ENCODE data around the gene SLC35F3.

The SLC35F3 gene

GRCh38 chr1:233981042-233981675, 76.7 kb downstream of the SLC35F3 start:
- no peak for DNase-seq

GRCh38 chr1:233982827-233983518, 78.5 kb downstream of the SLC35F3 start:
- DNase-seq, result no peak

DNA sequence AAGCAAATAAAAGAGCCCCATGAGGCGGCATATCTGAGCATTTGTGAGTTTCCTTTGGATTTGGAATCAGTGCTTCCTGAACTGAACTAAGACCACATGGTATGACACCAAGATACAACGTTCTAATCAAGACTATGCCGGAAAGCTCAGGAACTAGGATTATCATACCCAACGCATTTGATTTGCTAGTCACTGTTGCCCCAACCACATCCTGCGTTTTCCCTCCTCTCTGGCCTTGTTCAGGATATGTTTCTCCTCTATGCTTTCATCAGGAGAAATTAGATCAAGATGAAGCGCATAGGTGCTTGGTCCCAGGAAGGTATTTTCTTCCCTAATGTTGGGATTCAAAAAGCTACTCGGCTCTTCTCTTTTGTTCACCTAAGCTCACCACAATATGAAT, 79.3 kb downstream of the SLC35F3 start:
- DNase-seq, result no peak

- DNase-seq, result no peak
These were observed 84.7 kb downstream of the SLC35F3 start for GRCh38 chr1:233988963-233989696.

GRCh38 chr1:233990486-233990885, 86.0 kb downstream of the SLC35F3 start:
- DNase-seq, result no peak

DNA sequence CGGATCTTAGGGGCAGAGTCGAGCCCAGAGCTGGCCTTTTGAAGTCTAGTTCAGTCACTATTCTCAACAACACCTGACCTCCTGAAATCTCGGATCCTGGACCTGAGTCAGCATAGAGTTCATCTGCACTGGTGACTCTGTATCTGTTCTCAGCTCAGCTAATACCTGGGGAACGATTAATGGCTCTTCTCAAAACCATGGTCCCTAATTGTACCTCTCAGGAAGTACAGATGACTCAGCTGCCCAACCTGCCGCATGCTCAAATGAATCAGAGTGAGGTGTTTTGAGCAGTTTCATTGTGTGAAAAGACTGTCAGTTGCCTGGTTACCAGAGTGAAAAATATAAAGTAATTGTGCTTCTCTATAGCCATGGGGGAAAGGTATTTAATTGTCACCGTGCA, 89.2 kb downstream of the SLC35F3 start:
- no peak for DNase-seq

DNA sequence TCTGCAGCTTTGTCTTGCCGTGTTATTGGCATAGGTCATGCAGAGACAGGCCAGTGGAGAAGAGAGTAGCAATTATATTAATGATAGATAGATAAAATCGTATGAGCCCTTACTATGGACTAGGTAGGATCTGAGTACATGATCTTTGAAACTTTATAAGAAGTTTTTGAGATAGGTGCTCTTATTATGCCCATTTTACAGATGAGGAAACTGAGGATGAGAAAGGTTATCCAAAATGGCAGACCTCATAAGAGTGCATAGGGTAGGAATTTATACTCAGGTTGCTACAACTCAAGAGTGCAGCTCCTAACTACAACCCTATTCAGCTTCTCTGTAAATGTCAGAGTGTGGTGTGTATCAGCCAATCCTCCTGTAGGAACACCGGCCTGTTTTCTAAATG, 89.6 kb downstream of the SLC35F3 start:
- DNase-seq, result no peak

DNA sequence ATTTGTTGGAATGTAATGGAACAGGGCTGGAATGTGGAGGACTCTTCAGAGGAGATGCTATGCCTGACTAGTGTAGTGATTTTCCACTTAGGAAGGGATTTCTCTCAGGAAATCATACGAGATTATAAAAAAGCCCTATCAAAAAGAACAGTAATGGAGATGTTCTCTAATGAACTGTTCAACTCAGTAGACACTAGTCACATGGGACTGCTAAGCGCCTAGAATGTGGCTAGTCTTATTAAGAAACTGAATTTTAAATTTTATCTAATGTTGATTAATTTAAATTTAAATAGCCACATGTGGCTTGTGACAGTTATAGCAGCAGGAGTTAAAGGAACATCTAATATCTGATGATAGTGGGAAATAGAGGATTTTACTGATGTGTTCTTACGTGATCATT, 94.0 kb downstream of the SLC35F3 start:
- DNase-seq, result no peak

- no peak for DNase-seq
These were observed 94.4 kb downstream of the SLC35F3 start for GRCh38 chr1:233998891-233999290.

- no peak for DNase-seq
These were observed 96.1 kb downstream of the SLC35F3 start for GRCh38 chr1:234000557-234001041.

GRCh38 chr1:234001817-234002216, 97.3 kb downstream of the SLC35F3 start:
- no peak for DNase-seq

DNA sequence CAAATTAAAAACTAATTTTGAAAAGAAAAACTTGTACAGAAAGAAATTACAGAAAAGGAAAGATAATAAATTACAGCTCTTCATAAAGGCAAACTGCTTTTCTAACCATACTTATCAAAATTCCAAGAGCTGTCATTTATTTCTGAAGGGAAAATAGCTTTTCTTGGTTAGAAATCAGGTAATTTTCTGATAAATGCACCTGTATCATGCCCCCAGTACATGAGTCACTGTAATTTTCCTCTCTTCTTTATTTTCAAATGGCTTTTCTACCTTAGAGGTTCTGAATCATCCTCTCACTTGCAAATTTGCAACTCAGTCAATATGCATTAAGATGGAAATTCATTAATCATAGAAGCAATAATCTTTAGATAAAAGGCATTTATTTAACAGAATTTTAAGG, 100.1 kb downstream of the SLC35F3 start:
- DNase-seq, result no peak

DNA sequence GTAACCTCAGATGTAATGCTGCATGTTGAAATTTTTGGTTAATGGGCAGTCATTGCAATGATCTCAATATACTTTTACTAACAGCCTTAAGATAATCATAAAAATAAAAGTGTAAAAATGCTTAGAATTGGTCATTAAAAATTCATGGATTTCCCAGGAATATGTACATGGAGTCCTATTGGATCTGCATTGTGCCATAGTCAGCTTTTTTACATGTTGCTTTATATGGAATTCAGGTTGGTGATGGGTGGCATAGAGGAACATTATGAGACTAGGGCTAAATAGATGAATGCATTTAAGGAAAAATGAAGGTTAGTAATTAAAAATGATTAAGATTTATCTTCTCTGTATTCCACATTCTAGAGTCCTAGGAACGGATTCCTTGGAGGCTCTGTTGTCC, 103.2 kb downstream of the SLC35F3 start:
- DNase-seq, result no peak

DNA sequence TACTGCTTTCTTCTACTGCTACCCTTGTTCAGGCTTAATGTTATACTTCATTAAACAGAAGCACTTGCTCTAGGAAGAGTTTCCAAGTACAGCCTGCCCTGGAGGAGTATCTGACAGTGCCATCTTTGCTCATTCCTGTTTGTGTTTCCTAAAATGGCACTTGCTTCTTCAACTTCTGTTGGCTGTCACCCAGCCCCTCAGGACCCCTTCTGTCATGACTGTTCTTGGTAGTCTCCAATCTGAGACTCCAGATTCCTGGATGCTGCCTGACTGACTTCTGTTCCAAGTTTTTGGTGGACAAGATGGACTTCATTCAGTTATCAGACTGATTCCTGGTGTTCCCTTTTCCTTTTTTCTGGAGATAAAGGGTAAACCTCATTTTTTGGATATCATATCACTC, 104.1 kb downstream of the SLC35F3 start:
- no peak for DNase-seq

DNA sequence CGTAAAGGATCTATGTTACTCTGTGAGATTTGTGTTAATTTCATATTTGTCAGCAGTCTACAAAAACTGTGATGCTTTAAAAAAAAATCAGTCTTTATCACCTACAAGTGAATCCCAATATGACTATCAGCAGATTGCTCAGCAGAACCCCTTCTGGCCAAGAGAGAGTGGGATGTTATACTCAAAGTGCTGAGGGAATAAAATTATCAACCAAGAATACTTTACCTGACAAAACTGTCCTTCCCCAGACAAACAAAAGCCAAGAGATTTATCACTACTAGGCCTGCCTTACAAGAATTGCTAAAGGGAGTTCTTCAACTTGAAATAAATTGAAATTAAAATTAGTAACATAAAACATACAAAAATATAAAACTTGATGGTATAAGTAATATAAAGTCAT, 105.2 kb downstream of the SLC35F3 start:
- DNase-seq, result no peak

DNA sequence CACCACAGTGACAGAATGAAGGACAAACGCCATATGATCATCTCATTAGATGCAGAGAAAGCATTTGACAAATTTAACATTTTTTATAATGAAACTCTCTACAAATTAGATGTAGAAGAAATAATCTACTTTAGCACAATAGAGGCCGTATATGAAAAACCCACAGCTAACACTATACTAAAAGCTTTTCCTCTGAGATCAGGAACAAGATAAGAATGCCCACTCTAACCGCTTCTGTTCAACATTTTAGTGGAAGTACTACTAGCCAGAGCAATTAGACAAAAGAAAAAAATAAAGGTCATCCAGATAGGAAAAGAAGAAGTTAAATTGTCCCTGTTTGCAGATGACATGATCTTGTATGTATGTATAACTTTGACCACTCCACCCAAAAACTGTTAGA, 109.7 kb downstream of the SLC35F3 start:
- DNase-seq, result no peak

GRCh38 chr1:234018816-234019215, 114.3 kb downstream of the SLC35F3 start:
- no peak for DNase-seq

GRCh38 chr1:234019387-234019786, 114.9 kb downstream of the SLC35F3 start:
- no peak for DNase-seq

DNA sequence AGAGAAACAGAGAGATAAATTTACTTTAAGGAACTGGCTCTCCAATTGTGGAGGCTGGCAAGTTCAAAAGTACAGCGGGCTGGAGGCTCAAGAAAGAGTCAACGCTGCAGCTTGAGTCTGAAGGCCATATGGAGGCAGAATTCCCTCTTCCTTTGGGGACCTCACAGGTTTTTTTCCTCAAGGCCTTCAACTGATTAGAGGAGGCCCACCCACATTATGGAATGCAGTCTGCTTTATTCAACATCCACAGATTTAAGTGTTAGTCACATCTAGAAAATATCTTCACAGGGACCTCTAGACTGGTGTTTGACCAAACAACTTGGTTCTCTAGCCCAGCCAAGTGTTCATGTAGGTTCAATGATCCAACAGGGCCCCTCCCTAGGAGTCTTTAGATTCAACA, 117.8 kb downstream of the SLC35F3 start:
- DNase-seq, result no peak

DNA sequence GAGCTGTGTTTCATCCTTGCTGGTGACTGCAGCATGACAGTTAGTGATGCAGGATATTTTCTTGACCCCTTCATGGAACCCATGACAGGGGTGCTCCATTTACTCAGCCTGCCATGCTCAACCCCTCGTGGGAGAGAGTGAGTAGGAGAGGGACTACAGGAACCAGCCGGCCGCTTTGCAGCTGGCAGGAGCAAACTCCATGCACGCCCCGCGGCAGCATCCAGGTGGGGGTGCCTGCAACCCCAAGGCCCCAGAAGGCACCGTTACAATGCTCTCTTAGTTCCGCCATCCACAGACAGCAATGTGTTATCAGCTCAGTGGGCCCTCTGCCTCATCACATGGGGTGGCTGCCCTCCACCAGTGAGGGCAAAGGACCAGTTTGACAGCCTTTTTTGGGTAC, 135.1 kb downstream of the SLC35F3 start:
- DNase-seq, result no peak

DNA sequence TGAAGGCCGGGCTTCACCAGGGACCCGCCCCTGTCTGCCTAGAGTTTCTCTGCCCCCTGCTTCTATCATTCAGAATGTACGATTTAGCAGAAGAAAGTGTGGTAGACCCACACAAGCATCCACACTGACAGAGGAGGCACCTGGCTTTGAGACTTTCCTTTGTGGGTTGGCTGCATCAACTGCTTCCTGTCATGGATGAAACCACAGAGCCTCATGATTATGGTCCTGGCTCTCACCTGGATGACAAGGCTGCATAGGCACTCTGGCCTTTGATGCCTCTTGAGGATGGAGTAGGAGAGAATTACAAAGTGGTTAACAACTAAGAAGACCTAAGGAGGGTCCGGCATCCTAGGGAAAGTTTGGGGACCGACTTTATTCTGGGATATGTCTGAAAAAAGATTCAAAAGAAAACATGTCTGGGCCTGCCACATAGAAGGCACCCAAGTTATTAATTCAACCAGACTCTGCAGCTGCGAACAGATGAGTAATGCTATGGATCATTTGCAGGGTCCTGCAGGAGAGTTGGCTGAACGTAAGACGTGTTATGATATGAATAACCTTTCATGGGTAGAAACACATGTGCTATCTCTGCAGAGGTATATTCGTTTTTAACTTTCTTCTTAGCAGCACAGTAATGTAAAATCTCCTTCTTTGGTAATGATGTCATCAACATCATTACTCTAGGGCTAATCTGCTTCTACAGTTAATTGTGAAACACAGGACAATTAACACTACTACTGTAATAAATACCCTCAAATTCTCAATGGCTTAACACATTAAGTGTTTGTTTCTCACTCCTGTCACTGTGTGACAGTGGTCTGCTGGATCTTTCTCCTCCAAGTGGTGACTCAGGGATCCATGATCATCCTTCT, 136.2 kb downstream of the SLC35F3 start:
- DNase-seq, result no peak

DNA sequence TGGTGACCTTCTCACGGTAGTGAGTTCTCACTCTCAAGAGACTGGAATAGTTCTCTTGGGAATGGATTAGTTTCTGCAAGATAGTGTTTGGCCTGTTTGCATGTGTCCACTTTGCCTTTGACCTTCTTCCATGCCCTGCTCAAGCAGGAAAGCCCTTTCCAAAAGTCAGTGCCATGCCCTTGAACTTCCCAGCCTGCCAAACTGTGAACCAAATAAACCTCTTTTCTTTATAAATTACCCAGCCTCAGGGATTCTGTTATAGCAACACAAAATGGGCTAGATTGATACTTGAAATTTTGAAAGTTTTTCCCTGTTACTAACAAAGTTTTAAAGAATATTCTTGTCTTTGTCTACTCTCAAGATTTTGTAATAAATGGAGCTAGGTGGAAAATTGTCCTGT, 139.6 kb downstream of the SLC35F3 start:
- no peak for DNase-seq

GRCh38 chr1:234047123-234047522, 142.6 kb downstream of the SLC35F3 start:
- peak; percentile 6 for DNase-seq

Data from NCI-H2029 (cell line).